Stimulated activated CD4-positive, alpha-beta T cell treated with anti-CD3 and anti-CD28 coated beads, Interleukin-12 subunit alpha, Interleukin-12 subunit beta, amount 100 ng/mL, for 4 hours (primary cell): ENCODE measurements around the gene POT1.

Experiments
- DNase-seq: peaks from one replicate; pipeline ENCODE4 v3.0.0-alpha.2; 2020

POT1 gene

DNA sequence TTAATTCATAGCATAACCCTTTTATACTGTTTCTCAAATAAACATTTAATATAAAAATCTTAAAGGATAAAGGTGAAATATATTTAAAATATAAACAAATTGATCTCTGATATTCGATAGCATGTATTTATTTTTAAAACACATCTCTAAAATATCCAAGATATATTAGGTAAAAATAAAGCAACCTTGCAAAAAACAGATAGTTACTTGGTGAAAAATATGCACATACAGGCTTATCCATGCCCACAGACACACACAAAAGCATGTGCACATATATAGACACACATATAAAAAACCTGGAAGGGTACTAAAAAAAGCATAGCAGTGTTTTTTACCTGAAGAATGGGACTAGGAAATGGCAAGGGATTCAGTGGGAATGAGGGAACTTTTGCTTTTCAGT, 19.8 kb downstream of the POT1 start:
- no peak for DNase-seq

DNA sequence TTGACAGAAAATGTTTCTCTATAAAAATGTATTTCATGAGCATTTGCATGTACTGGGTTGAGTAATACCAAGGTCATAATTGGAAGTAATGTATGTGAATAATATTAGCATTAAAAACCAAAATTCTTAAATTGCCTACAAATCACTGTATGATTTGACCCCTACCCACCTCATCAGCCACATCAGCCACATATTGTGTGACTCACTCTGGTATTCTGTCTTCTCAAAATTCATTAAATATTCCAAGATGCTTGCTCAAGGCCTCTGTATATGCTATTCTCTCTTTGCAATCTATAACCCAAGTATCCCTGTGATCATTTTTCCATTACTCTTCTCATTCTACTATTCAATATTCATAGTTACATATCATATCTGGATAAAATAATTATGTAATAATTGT, 21.4 kb downstream of the POT1 start:
- no peak for DNase-seq

- no peak for DNase-seq
Observed at GRCh38 chr7:124907490-124907889, 22.1 kb downstream of the POT1 start.

- DNase-seq, result no peak
Observed at GRCh38 chr7:124898531-124898930, 31.1 kb downstream of the POT1 start.

DNA sequence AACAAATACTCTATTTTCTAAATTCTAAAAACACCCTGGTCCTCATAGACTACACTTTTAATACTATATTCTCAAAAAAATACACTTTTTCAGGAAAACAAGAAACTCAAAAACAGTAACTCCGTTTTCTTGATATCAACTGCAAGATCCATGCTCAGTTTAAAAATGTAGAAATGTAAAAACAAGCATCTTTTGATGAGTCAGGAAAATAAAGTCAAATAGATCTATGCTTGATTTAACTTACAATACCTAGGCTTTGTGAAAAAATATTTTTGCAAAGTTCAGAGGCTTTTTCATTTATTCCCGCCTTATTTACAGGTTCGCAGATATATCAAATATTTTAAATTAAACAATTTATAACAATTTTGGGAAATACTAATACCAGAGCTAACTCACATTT, 33.6 kb downstream of the POT1 start:
- no peak for DNase-seq

DNA sequence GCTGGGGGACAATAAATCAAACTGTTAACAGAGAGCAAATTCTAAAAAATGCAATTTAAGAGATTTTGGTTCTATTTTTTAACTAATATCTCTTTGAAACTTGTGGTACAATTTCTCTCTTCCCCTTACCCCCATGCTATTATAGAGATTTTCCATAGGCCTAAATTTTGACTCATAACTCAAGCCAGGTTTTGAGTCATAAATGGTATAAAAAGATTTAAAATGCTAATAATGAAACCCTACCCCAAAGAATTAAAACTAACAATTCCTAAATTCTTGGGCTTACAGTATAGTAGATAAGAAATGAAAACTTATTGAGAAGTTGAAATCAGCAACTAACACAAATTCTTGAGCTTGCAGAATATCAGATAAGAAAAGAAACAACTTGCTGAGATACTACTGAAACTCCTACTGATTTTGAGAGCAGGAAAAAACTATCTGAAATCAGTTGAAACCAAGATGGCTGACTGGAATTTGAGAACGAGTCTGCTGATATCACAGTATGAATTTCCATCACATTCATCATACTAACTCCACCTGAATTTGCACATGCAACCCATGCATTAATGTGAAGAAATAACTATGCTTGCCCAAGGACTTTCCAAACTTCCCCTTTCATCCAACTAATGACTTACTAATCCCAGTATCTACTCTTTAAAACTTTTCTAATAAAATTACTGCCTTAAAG, 36.3 kb downstream of the POT1 start:
- no peak for DNase-seq

DNA sequence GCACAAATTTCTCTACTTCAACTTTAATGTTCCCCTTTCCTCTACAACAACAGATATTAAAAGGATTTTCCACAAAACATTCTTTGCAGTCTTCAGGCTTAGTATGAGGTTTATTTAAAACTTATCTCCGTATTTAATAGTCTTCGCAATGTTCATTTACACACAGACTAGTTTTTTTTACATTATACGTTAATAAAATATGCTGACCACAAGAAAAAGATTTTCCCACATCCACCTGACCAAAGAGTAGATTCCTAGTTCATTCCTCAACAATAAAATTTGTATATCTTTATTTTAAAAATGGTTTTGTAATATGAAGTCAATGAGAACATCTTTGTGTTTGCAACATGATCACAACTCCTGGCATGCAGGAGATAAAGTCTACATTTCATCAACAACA, 42.4 kb downstream of the POT1 start:
- DNase-seq, result no peak

DNA sequence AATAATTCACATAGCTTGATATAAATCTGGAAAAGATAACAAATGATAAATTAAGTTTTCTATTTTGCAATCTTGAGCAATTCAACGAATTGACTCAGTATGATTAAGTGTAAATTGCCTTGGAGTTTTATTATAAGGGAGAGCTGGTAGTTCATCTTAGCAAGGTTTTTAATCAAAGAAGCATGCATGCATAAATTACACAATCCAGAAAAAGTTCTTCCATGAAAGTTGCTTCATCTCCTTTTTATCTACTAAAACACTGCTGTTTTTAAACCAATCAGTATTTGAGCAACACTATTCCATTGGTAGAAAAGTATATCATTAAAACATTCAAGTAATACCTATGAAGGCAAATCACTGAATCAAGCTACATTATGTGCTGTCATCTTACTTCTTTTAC, 47.6 kb downstream of the POT1 start:
- no peak for DNase-seq

DNA sequence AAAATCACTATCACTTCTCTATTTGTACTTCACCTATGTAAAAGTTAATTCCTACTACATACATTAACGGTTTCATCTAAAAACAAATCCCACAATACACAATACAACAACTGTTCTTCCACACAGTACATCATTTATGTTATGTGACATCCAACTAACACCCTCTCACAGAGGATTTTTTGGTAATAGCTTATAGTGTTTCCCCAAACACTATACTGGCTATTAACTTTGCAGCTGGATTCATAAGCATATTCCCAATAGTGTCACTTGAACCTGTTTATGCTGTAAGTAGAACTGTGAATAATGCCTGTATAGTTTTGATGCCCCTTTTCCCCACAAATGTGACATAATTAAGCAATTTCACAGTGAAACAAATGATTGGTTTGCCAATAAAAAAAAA, 49.9 kb downstream of the POT1 start:
- DNase-seq, result no peak

- no peak for DNase-seq
Observed at GRCh38 chr7:124879103-124879502, 50.5 kb downstream of the POT1 start.

DNA sequence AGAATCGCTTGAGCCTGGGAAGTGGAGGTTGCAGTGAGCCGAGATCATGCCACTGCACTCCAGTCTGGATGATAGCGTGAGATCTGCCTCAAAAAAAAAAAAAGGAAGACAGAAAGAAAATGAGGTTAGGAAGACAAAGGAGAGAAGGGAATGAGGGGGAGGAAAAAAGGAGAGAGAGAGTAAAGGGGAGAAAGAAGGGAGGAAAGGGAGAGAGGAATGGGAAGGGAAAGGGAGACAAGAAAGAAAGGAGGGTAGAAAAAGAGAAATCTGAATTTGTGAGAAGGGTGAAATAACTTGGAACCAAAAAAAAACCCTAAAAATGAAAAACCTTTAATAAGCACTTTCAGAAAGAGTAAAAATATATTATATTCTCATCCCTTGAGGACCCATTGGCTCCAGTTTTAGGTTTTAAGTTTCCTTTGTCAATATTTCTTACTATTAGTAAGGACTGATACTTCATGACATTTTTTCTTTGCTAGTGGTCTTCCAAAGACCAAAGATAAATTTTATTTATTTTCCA, 54.9 kb downstream of the POT1 start:
- no peak for DNase-seq

- DNase-seq, result no peak
Observed at GRCh38 chr7:124857672-124858235, 71.9 kb downstream of the POT1 start.

DNA sequence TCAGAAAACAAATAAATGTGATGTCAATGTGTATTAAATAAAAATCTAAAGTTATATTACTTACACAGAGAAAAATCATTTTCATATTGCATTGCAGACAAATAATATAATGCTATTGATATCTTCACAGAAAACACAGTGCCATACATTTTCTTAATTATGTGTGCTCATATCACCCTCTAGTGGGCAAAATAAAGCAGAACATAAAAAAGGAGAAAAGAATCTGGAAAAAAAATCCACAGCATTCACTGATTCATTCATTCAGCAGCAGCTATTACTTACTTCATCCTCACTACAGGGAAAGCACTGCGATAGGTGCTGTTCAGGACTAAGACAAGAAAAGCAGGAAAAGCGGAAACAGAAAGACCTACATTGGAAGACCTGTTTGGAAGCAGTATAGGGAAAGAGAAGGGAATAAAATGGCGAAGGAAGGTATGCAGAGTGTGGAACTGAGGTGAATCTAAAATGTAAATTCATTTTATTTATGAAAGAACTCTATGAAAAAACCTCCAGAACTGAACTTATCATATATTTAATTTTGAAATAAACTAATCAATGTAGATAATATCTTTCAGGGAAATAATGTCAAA, 73.2 kb downstream of the POT1 start:
- no peak for DNase-seq

DNA sequence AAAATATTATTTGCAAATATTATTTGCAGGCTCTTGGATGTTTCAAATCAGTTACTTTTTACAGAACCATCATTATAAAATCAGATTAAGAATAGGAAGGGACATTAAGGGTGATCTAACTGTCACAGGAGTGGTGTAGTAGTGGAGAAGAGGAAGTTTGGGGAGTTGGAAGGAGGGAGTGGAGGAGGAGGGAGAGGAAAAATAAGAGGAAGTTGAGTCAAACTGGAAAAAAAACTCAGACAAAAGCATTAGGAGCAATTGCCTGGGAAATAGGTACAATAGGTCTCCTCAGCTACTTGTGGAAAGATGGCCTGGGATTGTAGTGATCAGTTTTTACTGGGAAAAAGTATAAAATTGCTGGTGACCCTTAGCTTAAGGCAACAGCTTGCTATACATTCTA, 86.3 kb downstream of the POT1 start:
- DNase-seq, result no peak

DNA sequence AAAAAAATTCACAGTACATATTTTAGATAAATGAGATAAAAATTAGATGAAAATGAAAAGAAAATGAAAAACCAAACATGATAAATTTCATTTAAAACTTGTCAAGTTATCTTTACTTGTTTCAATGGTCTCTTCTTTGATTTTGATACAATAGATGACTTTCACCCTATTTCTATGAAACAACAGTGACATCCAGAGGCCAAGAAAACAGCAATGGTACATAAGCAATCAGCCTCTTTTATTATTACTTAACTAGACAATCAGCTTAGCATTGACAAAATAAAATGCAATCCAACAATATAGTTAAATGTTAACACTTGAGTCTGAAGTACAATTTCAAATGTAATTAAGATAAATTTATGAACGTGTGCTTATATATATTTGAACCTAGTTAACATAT, 89.2 kb downstream of the POT1 start:
- DNase-seq, result no peak

DNA sequence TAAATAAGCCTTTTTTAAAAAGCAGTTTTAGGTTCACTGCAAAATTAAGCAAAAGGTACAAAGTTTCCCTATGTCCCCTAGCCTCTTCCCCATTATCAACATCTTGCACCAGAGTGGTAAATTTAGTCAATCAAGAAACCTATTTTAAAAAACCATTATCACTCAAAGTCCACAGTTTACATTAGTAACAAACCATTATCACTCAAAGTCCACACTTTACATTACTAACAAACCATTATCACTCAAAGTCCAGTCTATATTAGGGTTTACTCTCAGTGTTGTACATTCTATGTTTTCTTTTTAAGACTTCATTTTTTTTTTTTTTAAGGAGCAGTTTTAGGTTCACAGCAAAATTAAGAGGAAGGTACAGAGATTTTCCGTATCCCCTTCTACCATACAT, 89.9 kb downstream of the POT1 start:
- no peak for DNase-seq

DNA sequence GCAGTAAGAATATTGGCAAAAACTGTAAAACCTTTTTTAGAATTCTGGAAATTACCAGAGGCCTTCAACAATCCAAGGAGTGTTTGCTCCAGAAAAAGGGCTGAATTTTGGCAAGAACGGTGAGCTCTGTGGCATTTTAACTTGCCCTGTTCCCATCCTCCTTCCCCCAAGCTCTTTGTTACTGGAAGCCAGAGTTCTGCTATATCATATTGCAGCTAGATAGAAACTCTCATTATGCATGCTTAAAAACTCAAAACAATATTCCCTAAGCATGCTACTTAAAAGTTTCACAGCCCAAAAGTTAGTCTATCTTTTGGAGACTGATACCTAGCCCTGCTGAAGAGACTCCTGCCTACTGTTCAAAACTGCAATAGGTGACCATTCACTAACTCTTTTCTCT, 93.5 kb downstream of the POT1 start:
- DNase-seq, result no peak

- DNase-seq, result no peak
Observed at GRCh38 chr7:124818807-124819206, 110.8 kb downstream of the POT1 start.

DNA sequence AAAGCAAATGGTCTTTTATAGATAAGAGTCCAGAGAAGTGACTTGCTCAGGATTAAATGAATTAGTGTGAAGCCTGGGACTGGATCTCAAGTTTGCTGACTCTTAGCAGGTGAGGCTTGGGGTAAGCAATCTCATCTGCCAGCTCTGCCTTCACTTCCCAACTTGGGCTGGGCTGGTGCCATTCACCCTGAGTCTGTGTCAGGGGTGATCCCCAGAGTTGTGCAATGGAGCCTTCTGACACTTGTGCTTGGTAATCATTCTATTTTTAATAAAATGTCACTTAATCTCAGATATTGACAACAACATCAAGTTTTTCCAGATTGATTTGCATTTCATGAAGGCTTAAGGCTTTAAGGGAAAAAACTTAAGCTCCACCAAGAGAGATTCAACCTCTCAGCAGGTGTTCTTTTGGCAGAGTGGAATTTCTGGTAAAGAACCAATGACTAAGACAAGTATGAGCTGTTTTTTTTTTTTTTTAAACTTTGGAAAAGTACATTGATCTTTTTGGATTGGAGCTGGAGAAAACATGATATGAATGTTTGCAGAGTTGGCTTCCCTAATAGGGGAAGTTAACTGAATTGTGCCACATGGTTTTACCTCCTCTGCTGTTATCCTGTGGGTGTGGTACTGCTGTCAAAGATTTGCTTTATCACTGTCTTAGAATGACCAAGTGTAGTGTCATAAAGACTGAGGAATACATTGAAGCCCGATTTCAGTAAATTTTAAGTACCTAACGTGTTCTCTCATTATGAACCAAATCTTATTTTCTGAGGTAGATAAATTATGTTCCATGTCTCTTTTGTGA, 115.4 kb downstream of the POT1 start:
- DNase-seq, result no peak

- no peak for DNase-seq
Observed at GRCh38 chr7:124812764-124813163, 116.9 kb downstream of the POT1 start.

- DNase-seq, result no peak
Observed at GRCh38 chr7:124811341-124811740, 118.3 kb downstream of the POT1 start.

DNA sequence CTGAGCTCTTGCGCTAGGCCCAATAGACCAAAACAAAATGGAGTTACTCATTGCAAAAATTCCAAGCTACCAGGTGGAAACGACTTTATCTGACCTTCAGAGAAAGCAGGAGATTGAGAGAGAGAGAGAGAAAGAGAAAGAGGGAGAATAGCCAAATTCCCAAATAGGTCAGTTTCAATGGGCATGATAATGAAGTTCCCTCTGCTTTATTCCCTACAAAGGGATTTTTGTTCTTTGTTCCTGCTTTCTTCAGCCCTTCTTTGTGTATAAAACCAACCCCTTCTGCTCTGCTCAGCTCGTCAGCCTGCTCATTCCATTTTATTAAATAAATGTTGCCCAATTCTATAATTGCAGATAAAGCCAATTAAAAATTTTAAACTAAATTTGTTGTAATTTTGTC, 119.0 kb downstream of the POT1 start:
- no peak for DNase-seq

DNA sequence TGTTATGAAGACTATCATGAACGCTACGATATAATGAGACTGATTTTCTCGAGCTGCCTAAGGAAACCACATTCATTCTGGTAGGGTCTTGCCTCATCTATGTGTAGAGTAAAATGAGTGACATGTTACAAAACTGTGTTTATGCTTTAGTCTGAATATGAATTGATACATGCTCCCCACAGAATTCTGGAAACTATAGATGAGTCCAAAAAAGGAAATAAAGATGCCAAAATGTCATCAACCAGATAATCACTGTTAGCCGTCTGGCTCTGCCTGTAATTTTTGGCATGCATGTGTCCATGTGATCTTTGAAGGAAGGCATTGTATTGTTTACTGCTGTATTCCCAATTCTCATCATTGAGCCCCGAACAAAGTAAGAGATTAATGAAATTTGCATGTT, 121.4 kb downstream of the POT1 start:
- no peak for DNase-seq
